NCI-H345 treated with DMSO at 0.1 percent for 48 hours (cell line): ENCODE data around the gene NRG2.
A peak's percentile ranks its signal among the peaks of the same experiment; 100 is the strongest.

Source experiments
- DNase-seq: peaks from one replicate; lab custom pipeline; 2025; ENCODE audit not compliant: unreplicated experiment; lab: John Stamatoyannopoulos, UW

NRG2 gene

GRCh38 chr5:139951296-139951924 lies 91.7 kb downstream of the NRG2 start:
- no peak for DNase-seq

DNA sequence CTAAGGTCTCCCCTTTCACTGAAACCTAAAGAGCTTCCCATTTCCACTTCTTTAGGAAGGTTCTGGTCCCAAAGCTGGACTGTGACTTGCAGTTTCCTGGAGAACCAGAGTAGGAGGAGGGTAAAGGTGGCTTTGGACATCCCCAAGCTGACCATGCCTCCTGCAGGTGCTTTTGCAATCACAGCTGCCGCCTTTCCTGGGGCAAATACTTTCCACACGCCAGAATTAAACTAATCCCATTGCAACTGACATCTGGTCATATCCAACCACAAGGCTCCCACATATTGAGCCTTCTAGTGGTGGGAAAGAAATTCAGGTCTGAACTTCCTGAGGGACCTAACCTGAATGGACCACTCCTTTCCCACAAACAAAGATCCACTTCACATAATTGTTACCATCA lies 92.7 kb downstream of the NRG2 start:
- no peak for DNase-seq

GRCh38 chr5:139949710-139950109 lies 93.4 kb downstream of the NRG2 start:
- no peak for DNase-seq

- DNase-seq = no peak
These were observed 95.4 kb downstream of the NRG2 start for GRCh38 chr5:139947727-139948126.

- DNase-seq = no peak
These were observed 96.7 kb downstream of the NRG2 start for GRCh38 chr5:139946440-139946839.

DNA sequence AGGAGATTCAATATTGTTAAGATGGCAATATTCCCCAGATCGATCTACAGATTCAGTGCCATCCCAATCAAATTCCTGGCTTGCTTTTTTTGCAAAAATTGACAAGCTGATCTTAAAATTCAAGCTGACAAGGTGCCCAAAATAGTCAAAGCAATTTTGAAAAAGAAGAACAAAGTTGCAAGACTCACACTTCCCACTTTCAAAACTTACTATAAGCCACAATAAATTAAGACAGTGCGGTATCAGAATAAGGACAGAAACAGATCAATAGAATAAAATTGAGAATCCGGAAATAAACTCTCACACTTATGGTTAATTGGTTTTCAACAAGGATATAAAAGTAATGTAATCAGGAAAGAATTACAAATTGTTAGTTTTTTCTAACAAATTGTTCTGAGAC lies 97.1 kb downstream of the NRG2 start:
- DNase-seq = no peak

GRCh38 chr5:139942243-139942642 lies 100.9 kb downstream of the NRG2 start:
- no peak for DNase-seq

DNA sequence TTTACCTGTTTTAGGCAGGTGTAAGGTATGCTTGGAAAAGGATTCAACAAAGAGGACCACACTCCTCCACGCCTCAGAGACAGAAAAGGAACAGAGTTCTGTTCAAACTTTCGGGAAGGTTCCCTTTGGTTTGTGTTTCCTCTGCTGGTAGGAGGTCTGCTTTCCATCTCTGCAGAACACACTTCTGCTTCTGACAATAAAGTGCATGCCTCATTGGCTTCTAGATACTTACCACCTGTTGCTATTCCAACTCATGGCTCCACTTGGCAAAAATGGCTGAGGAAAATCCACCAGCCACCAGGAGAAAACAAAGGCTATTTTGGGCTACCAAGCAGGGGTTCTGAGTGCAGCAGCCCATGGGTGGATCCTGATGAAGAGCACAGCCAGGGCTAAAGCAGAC lies 112.7 kb downstream of the NRG2 start:
- peak; percentile 89 for DNase-seq

DNA sequence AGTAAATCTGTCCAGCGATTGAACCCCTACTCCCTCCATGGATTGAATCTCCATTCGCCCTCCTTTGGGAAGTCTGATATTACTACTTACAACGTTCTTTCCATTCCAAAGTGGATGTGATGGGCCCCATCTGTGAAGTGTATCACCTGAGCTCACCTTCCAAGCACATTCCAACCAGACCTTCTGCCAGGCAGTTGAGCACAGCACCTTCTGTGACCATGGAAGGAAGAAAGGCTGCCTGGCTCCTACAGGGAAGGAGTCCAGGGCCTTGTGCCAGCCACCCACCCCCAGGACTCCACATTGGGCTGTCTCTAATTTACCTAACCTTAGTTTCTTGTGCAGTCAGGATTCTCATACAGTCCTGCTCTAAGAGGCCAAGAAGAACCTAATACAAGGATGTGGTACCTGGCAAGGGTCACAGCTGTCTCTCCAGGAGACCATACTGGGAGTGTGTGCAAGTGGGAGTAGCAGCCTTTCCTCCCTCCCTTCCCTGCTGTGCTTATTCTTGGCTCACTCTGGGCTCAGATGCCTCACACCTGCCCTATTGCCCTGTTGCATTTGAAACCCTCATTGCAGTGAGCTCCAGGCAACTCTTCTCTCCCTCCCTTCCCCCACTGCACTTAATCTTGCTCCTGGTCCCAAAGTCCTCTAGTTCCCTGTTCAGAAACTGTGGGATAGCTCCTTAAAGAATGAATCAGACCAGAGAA lies 116.1 kb downstream of the NRG2 start:
- DNase-seq = no peak

GRCh38 chr5:139925650-139926640 lies 117.2 kb downstream of the NRG2 start:
- DNase-seq = no peak

- DNase-seq = no peak
These were observed 117.9 kb downstream of the NRG2 start for GRCh38 chr5:139925216-139925562.

DNA sequence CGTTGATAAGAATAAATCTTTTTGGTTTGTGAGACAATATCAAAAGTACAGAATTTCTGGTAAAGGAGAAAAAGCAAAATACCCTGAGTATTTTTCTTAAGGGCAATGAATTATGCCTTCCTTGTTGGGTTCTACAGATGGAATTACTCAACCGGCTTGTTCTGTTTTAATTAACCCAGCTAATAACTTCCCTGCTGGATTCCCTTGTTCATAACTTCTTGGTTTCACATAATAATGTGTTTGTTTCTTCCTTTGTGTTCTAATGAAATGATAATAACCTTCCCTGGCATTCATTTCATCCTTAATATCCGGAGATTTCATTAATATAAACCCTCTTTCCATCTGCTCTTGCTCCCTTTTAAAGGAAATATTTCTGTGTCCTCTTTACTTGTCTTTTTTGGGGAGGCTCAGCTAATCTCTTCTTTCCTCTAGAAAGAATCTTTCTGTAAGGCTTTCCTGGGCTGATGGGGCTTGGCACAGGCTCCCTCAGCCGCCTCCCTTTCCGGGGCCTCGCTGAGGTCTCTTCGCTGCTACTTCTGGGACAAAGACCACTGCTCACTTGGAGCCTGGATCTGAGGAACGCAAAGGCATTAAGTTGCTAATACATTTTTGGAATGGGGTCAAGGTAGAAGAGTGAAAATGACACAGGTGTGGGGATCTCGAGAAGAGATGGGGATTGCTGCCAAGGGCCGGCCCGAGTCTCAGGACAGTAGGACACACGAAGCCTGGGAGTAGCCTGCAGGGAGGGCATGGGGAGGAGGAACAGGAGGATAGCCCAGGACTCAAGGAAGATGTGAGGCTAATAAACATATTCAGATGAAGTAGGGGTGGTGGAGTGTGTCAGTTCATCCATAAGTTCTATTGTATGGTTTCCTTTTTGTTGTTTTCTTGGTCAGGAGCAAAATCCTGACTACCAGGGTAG lies 118.5 kb downstream of the NRG2 start:
- DNase-seq = no peak

DNA sequence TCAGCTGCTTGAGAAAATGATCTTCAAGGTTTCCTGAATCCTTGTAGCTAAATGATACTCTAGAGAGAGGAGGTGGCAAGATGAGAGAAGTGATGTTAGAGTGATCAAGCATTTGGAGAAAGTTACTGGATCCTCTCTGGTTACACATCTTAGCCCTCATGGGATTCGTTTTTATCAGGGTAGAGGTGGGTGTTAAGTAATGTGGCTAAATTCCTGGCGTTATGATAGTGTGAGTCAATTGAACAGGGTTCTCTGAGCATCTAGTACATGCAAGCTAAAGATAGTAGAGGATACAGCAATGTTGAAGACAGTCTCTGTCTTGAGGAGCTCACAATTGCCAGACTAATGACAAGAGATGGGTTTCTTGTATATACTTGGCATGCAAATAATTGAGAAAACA lies 123.8 kb downstream of the NRG2 start:
- no peak for DNase-seq

- no peak for DNase-seq
These were observed 127.3 kb downstream of the NRG2 start for GRCh38 chr5:139915834-139916233.

GRCh38 chr5:139915266-139915665 lies 127.8 kb downstream of the NRG2 start:
- no peak for DNase-seq

DNA sequence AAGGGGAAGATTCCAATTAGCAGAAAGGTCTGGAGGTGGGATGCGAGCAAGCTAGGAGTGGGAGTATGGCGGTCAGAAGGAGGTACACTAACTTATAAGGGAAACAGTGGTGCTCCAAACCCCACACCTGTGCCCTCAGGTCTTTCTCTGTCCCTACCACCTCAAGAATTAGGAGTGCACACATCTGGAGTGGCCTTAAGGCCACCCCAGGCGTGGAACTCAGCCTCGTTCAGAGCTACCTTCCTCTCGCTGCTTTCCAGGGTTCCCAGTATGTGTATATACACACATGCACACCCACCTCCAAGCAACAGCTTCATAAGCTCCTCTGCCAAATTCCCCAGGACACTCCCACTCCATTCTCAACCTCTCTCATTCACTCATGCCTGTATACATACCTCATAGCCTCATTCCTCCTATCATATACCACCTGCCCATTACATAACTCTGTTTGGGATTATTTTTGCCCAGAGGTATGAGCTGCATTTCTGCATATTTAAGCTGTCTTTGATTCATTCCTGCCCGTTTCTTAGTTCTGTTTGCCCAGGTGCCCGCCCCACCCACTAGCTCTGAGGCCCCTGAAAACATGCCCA lies 128.8 kb downstream of the NRG2 start:
- no peak for DNase-seq

GRCh38 chr5:139912804-139913203 lies 130.3 kb downstream of the NRG2 start:
- DNase-seq = no peak

DNA sequence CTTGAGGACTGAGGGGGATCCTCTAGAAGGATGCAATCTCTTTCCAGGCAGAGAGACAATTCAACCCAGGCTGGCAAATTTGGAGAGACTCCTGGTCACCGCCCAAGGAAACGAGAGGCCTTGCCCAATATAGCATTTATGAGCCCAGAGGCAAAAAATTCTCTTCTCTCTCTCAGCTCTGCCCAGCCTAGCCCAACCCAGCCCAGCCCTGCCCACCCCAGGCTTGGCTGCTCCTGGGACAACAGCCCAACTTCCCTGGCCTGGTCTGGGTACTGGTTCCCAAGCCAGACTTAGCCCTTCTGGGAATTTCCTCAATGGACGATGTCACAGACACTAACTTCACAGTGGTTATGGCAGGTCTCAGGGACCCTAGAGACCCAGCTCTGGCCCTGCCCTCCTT lies 130.9 kb downstream of the NRG2 start:
- no peak for DNase-seq

DNA sequence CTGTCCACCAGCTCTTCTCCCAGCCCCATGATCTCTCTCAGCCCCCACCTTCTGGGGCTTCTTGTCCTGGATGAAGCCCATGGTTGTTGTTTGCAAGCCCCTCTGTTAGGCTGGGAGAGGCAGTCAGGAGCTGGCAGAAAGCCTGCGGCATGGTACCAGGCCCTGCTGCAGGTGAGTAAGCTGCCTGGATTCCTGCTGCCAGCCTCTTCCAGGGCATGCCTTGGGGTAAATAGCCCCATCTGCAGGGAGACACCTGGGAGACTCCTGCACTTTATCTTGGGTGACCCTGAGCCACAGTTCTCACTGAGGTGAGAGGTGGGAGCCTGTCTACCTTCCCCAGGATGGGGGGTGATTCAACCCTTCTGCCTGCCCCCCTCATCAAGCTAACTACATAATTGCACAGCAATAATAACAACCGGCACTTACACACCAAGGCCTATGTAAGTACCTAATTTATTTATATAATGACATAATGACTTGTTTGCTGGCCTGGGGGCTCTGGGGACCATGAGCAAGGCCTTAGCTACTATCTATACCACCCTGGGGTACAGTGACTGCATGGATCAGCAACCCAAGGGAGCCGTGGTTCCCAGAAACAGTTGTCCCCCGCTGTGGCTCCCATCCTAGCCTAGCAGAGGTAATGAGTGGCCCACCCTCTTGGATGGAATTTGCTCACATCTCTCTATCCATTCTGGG lies 131.5 kb downstream of the NRG2 start:
- DNase-seq = no peak

DNA sequence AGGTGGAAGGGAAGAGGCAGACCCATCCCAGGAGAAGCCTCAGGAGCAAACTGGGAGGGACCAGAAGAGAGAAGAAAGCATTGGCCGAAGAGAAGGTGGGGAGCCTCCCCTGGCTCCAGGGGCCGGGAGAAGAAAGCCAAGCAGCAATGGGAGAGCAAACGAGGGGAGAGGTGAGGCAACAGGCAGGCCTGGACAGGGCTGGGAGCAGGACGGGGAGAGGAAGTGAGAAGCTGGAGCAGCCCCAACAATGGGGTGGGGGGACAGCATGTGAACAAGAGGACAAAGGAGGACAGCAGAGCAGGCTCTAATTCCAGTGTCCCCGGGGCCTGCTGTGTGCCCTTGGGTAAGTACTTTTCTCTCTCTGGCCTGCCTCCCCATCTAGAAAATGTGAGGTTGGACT lies 132.2 kb downstream of the NRG2 start:
- DNase-seq = no peak
